Fibroblast of lung (primary cell): Measurements from ENCODE around the gene ARHGAP28. TPM values are rescaled to one million over a fixed set of nuclear protein-coding genes. Genes with fewer than 3 reads are reported as not detected.
A peak's percentile ranks its signal among the peaks of the same experiment; 100 is the strongest.

Experiments used
- DNase-seq, 2 donors: peaks; one replicate each; pipeline versions ENCODE4 v3.0.0 to v3.0.0-alpha.2; 2010; ENCODE audit warnings: low read depth in 2 of 2
- H2AFZ ChIP-seq: 2 replicates; pipeline ENCODE4 v1.5.1; 2012; ENCODE audit warnings: low read length, control low read depth, inconsistent platforms
- H3K27ac ChIP-seq: 2 replicates; pipeline ENCODE4 v1.5.1; 2011; ENCODE audit warnings: low read length, control low read depth; ENCODE audit not compliant: insufficient read depth
- H3K27me3 ChIP-seq: 2 replicates; pipeline ENCODE4 v1.5.1; 2011; ENCODE audit warnings: mild to moderate bottlenecking, low read length; ENCODE audit not compliant: control insufficient read depth, insufficient read depth
- H3K36me3 ChIP-seq: 2 replicates; pipeline ENCODE4 v1.5.1; 2011; ENCODE audit warnings: low read length; ENCODE audit not compliant: control insufficient read depth, insufficient read depth
- H3K4me1 ChIP-seq: 2 replicates; pipeline ENCODE4 v1.5.1; 2011; ENCODE audit warnings: low read length; ENCODE audit not compliant: control insufficient read depth, insufficient read depth; ENCODE audit errors: extremely low read depth
- H3K4me2 ChIP-seq: 2 replicates; pipeline ENCODE4 v1.5.1; 2011; ENCODE audit warnings: low read length, control low read depth; ENCODE audit not compliant: insufficient read depth; ENCODE audit errors: extremely low read depth
- H3K4me3 ChIP-seq, 4 experiments: fragments of 200-600 bp in 1 of 4; sonication (generic) in 1 of 4; replicated peaks in 1 of 4; 2 replicates each; pipeline ENCODE4 v1.5.1; 2011 to 2016; ENCODE audit warnings: low read length in 4 of 4, low read depth in 3 of 4, mild to moderate bottlenecking in 3 of 4, control low read depth in 2 of 4, inconsistent platforms in 1 of 4, mixed read lengths in 1 of 4; ENCODE audit not compliant: insufficient read depth in 1 of 4; ENCODE audit errors: control extremely low read depth in 1 of 4
- H3K79me2 ChIP-seq: 2 replicates; pipeline ENCODE4 v1.5.1; 2012; ENCODE audit warnings: mild to moderate bottlenecking, low read length, inconsistent platforms; ENCODE audit not compliant: control insufficient read depth, insufficient read depth
- H3K9ac ChIP-seq: 2 replicates; pipeline ENCODE4 v1.5.1; 2011; ENCODE audit warnings: mild to moderate bottlenecking, low read length, control low read depth; ENCODE audit not compliant: insufficient read depth
- H3K9me3 ChIP-seq: 2 replicates; pipeline ENCODE4 v1.5.1; 2012; ENCODE audit warnings: low read depth, low read length; ENCODE audit not compliant: control insufficient read depth, insufficient read depth
- H4K20me1 ChIP-seq: 2 replicates; pipeline ENCODE4 v1.5.1; 2011; ENCODE audit warnings: low read length; ENCODE audit not compliant: control insufficient read depth, insufficient read depth; ENCODE audit errors: extremely low read depth
- EZH2 ChIP-seq: IDR thresholded peaks from 2 replicates; pipeline ENCODE4 v1.5.1; 2012; ENCODE audit warnings: low read length, control low read depth, mild to moderate bottlenecking; ENCODE audit errors: missing control alignments
- polyA plus RNA-seq, 2 donors: library from polyadenylated mRNA; depleted of rRNA in 1 of 2; stranded (reverse) in 1 of 2; unstranded in 1 of 2; fragments of >200 nt; gene quantifications; 2 replicates each; pipeline ENCODE4 v1.2.1, GENCODE V29; 2011 to 2012; ENCODE audit warnings: missing spikeins in 1 of 2
- total RNA-seq: library from RNA; depleted of rRNA; stranded (reverse); fragments of >200 nt; gene quantifications from 2 replicates; pipeline ENCODE4 v1.2.1, GENCODE V29; 2014
- TF ChIP-seq, protein P1 (sequence below), 2 donors: IDR thresholded peaks in 1 of 2; conservative IDR thresholded peaks in 1 of 2; 1 replicate in 1 of 2; 2 replicates in 1 of 2; pipeline ENCODE4 v1.5.1; 2011 to 2012; ENCODE audit warnings: low read length in 2 of 2, control low read depth in 1 of 2, inconsistent platforms in 1 of 2, low read depth in 1 of 2, mild to moderate bottlenecking in 1 of 2

ARHGAP28 gene
- total and polyA plus RNA-seq, 2 donors (not counting 1 experiment from before 2014, with no cell fraction given), result 3.3 to 35.0 TPM

GRCh38 chr18:6901286-6901926, 171.9 kb downstream of the ARHGAP28 start:
- no peak overlapping the region for H3K9ac ChIP-seq
- H3K4me3 ChIP-seq, result no peak overlapping the region
- DNase-seq, result no peak
- H3K27ac ChIP-seq, result no peak overlapping the region
- no peaks in the 10 kb centered on the region for H3K36me3 ChIP-seq
- no peaks in the 10 kb centered on the region for H4K20me1 ChIP-seq
- no peaks in the 10 kb centered on the region for H3K79me2 ChIP-seq
- no peaks in the 10 kb centered on the region for H3K9me3 ChIP-seq
- no peaks in the 10 kb centered on the region for H3K4me1 ChIP-seq
- H3K4me2 ChIP-seq, result no peak overlapping the region
- H2AFZ ChIP-seq, result no peak overlapping the region
- no peaks in the 10 kb centered on the region for H3K27me3 ChIP-seq
- TF ChIP-seq, protein P1, sequence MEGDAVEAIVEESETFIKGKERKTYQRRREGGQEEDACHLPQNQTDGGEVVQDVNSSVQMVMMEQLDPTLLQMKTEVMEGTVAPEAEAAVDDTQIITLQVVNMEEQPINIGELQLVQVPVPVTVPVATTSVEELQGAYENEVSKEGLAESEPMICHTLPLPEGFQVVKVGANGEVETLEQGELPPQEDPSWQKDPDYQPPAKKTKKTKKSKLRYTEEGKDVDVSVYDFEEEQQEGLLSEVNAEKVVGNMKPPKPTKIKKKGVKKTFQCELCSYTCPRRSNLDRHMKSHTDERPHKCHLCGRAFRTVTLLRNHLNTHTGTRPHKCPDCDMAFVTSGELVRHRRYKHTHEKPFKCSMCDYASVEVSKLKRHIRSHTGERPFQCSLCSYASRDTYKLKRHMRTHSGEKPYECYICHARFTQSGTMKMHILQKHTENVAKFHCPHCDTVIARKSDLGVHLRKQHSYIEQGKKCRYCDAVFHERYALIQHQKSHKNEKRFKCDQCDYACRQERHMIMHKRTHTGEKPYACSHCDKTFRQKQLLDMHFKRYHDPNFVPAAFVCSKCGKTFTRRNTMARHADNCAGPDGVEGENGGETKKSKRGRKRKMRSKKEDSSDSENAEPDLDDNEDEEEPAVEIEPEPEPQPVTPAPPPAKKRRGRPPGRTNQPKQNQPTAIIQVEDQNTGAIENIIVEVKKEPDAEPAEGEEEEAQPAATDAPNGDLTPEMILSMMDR (conservative IDR thresholded peaks at IDR 0.05 in 1 of 2, IDR thresholded peaks at IDR 0.05 in 1 of 2; ENCODE audit: low read depth in 1 of 2, low read length in 2 of 2), result no peak
- TF ChIP-seq EZH2, result no peak

GRCh38 chr18:6917072-6917471, 187.6 kb downstream of the ARHGAP28 start:
- H3K9ac ChIP-seq, result no peak overlapping the region
- H3K36me3 ChIP-seq, result no peaks in the 10 kb centered on the region
- H2AFZ ChIP-seq, result no peak overlapping the region
- H4K20me1 ChIP-seq, result no peaks in the 10 kb centered on the region
- no peaks in the 10 kb centered on the region for H3K79me2 ChIP-seq
- TF ChIP-seq EZH2, result no peak
- TF ChIP-seq, protein P1 (conservative IDR thresholded peaks at IDR 0.05 in 1 of 2, IDR thresholded peaks at IDR 0.05 in 1 of 2; ENCODE audit: low read depth in 1 of 2, low read length in 2 of 2), result no peak
- H3K27me3 ChIP-seq, result no peaks in the 10 kb centered on the region
- no peaks in the 10 kb centered on the region for H3K4me1 ChIP-seq
- no peak overlapping the region for H3K4me3 ChIP-seq
- H3K4me2 ChIP-seq, result no peak overlapping the region
- H3K9me3 ChIP-seq, result no peaks in the 10 kb centered on the region
- H3K27ac ChIP-seq, result no peak overlapping the region
- no peak for DNase-seq

- Histone ChIP-seq H3K79me2 (no peaks in the 10 kb centered on the region), H3K9ac (no peak overlapping the region), H4K20me1 (no peaks in the 10 kb centered on the region), H3K9me3 (no peaks in the 10 kb centered on the region), H3K27ac (no peak overlapping the region), H3K4me1 (no peaks in the 10 kb centered on the region), H2AFZ (no peak overlapping the region), H3K4me2 (peak overlapping the region; percentile 23), H3K27me3 (no peaks in the 10 kb centered on the region), H3K4me3 (no peak overlapping the region), H3K36me3 (no peaks in the 10 kb centered on the region)
- TF ChIP-seq, protein P1 (conservative IDR thresholded peaks at IDR 0.05 in 1 of 2, IDR thresholded peaks at IDR 0.05 in 1 of 2; ENCODE audit: low read depth in 1 of 2, low read length in 2 of 2), result peak; percentile 95 to 96
- no peak for TF ChIP-seq EZH2
- DNase-seq, result peak; percentile 41 to 79
Measured at GRCh38 chr18:6920099-6920955, 190.8 kb downstream of the ARHGAP28 start.
